ENCODE results near the gene KRTAP20-3.

Gene KRTAP20-3

DNA sequence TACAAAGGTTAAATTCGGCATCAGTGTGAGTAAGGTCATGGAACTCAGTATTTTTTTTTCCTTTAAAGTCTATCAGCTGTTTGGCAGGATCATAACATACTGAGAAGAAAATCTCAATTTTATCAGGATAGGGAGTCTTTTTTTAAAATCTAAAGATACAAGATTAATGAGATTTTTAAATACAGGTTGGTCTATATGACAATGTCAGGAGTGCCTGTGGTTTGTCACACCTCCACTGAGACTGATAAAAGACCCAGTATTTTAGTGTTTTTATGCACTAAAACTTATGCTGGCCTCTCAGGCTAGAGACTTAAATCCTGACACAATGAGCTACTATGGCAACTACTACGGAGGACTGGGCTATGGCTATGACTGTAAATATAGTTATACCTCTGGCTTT lies at the start of gene KRTAP20-3:
Gene KRTAP20-3, plus strand, starts transcription at position 301 of the 400 bp plus-strand sequence.
- ATAC-seq: no peak

DNA sequence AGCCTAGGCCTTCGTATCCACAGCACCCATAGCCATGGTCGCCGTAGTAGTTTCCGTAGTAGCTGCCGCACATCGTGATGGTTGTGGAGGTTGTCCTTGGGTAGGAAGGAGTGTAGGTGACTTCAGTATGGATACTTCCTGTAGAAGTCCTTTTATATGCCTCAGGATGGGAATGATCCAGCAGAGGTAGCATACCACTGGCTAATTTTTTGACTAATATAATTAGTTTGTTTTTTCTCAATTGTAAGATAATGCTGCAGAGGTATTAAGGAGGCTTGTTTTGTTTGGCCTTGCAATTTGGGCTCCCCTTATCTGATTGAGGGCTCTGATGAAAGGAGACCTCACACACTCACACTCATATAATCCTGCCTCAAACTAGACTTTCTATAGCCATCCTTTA lies 43.9 kb upstream of the KRTAP20-3 start, which contains the start of gene KRTAP6-2:
Gene KRTAP6-2, minus strand, starts transcription at position 101 of the 400 bp plus-strand sequence. Its CDS starts 28 bp downstream, at position 73.
- ATAC-seq: no peak
- no peak within 1 kb of the TSS for H3K4me3 Mint-ChIP-seq
- no peaks in the 10 kb centered on the region for H3K36me3 Mint-ChIP-seq (ENCODE audit: low read depth)
- peaks cover 11% of the 10 kb centered on the region for H3K9me3 Mint-ChIP-seq
- H3K4me1 Mint-ChIP-seq: no peaks in the 10 kb centered on the region
- H3K27me3 Mint-ChIP-seq: no peaks in the 10 kb centered on the region
- H3K27ac Mint-ChIP-seq: no peak within 1 kb of the TSS
- no peak for DNase-seq

More for the DNA sequence above, at the start of gene KRTAP20-3:
- Mint-ChIP-seq H3K4me1 (no peaks in the 10 kb centered on the region), H3K9me3 (peaks cover 23% of the 10 kb centered on the region), H3K27ac (no peak within 1 kb of the TSS), H3K4me3 (no peak within 1 kb of the TSS), H3K27me3 (no peaks in the 10 kb centered on the region), H3K36me3 (ENCODE audit: low read depth) (no peaks in the 10 kb centered on the region)
- DNase-seq: no peak

DNA sequence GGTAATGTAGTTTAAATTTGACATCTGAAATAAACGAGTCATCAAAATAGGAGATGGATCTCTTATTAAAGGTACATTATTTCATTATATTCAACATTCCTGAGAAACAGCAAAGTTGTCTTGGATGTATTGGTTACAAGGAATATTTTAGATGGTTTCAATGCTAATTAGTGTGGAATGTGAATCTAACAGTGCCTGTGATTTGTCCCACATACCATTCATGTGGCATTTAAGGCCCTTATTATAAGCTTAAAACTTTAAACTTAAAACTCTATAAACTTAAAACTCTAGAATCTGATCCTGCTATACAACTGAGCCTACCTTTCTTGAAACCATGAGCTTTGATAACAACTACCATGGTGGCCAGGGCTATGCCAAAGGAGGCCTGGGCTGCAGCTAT lies 41.9 kb upstream of the KRTAP20-3 start, which contains the start of gene KRTAP22-1:
Gene KRTAP22-1, plus strand, starts transcription at position 301 of the 400 bp plus-strand sequence.
- ATAC-seq (no peak), DNase-seq (no peak)
- Mint-ChIP-seq H3K4me1 (no peaks in the 10 kb centered on the region), H3K27me3 (no peaks in the 10 kb centered on the region), H3K36me3 (ENCODE audit: low read depth) (no peaks in the 10 kb centered on the region), H3K27ac (no peak within 1 kb of the TSS), H3K9me3 (peaks cover 11% of the 10 kb centered on the region), H3K4me3 (no peak within 1 kb of the TSS)

DNA sequence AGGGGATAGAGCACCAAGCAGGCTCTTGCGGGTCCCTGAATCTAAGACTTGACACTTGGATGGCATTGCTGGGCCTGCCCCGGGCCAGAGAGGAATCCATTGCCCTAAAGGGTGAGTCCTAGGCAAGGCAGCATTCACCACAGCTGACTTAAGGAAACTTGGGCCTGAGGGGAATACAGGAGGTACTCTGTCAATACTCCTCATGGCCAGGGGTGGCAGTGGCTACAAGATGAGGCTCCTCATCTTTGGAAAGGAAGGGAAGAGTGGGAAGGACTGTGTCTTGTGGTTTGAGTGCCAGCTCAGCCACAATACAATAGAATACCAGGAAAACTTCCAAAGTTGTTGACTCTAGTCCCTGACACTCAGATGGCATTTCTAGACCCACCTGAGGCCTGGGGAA lies 36.7 kb upstream of the KRTAP20-3 start:
- H3K27ac Mint-ChIP-seq: no peak overlapping the region
- no peaks in the 10 kb centered on the region for H3K4me1 Mint-ChIP-seq
- no peak overlapping the region for H3K4me3 Mint-ChIP-seq
- ATAC-seq (peak; percentile 20), DNase-seq (no peak)
- peaks cover 20% of the 10 kb centered on the region for H3K9me3 Mint-ChIP-seq
- no peaks in the 10 kb centered on the region for H3K36me3 Mint-ChIP-seq (ENCODE audit: low read depth)
- H3K27me3 Mint-ChIP-seq: no peaks in the 10 kb centered on the region

DNA sequence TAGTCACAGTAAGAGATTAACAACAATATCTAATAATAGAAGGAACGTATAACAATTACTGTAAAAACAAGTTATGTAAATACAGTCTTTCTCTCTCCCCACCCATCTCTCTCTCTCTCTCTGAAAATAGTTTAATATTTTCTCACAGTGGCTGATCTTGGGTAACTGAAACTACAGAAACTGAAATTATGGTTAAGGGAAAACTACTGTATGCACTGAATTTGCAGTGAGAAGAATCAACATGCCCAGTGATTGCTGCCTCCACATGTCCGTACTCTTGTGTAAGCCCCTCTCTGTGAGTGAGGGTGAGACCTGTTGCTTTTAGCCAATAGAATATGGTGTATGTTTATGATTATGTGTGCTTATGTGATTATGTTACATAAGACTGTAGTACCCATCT lies 30.5 kb upstream of the KRTAP20-3 start:
- Mint-ChIP-seq H3K9me3 (peaks cover 12% of the 10 kb centered on the region), H3K27ac (no peak overlapping the region), H3K27me3 (no peaks in the 10 kb centered on the region), H3K4me3 (no peak overlapping the region), H3K4me1 (no peaks in the 10 kb centered on the region), H3K36me3 (ENCODE audit: low read depth) (no peaks in the 10 kb centered on the region)
- ATAC-seq (no peak), DNase-seq (no peak)

DNA sequence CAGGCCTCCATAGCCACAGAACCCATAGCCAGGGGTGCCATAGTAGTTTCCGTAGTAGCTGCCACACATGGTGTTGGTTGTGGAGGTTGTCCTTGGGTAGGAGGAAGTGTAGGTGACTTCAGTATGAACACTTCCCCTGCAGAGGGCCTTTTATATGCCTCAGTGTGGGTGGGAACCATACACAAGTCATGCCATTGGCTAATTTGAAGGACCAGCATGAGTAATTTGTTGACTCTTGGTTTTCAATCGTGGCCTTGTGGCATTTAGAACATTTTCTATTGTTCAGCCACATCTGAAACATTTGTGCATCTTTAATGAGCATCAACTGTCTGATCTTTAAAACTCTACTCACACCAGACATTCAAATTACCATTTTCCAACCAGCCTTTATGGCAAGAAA lies 28.8 kb upstream of the KRTAP20-3 start, which contains the start of gene KRTAP6-1:
Gene KRTAP6-1, minus strand, starts transcription at position 95 of the 400 bp plus-strand sequence. Its CDS starts 26 bp downstream, at position 69.
- peaks cover 8% of the 10 kb centered on the region for H3K9me3 Mint-ChIP-seq
- DNase-seq (no peak), ATAC-seq (no peak)
- H3K36me3 Mint-ChIP-seq (ENCODE audit: low read depth): no peaks in the 10 kb centered on the region
- H3K4me1 Mint-ChIP-seq: no peaks in the 10 kb centered on the region
- no peak within 1 kb of the TSS for H3K27ac Mint-ChIP-seq
- H3K27me3 Mint-ChIP-seq: no peaks in the 10 kb centered on the region
- H3K4me3 Mint-ChIP-seq: no peak within 1 kb of the TSS

DNA sequence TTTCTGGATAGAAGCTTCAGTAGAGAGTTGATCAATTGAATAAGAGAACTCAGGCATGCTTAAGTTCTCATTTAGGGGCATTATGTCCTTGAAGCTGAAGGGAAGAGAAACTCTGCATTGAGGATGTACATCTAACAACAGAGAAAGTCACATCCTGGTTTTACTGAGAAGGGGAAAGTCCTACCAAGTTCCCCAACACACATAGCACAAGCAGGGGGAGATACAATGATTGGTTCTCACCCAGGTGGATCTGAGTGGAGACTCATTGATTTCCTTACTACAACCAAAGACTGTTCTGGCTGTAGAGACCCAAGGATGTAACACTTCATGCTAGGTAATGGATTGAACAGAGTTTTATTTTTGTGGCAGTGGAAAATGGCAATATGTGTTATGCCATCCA lies 27.5 kb upstream of the KRTAP20-3 start:
- Mint-ChIP-seq H3K27me3 (no peaks in the 10 kb centered on the region), H3K36me3 (ENCODE audit: low read depth) (no peaks in the 10 kb centered on the region), H3K9me3 (peaks cover 3% of the 10 kb centered on the region), H3K4me3 (no peak overlapping the region), H3K4me1 (no peaks in the 10 kb centered on the region), H3K27ac (no peak overlapping the region)
- DNase-seq (no peak), ATAC-seq (no peak)

DNA sequence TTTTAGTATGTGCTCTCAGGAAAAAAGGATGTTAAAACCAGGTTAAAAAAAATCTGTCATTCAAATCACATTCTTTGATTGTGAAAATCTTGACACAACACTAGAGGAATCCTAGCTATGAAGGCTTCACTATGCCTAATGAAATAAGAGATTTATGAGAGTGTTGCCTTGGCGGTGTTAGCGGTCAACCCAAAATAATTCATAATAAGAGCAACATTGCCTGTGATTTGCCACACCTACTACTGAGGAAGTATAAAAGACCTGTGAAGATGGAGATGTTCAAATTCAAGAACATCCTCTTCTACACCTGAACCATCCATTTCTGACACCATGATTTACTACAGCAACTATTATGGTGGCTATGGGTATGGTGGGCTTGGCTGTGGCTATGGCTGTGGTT lies 26.5 kb upstream of the KRTAP20-3 start, which contains the start of gene KRTAP20-1:
Gene KRTAP20-1, plus strand, starts transcription at position 301 of the 400 bp plus-strand sequence. Its CDS starts 30 bp downstream, at position 331.
- H3K9me3 Mint-ChIP-seq: peaks cover 3% of the 10 kb centered on the region
- DNase-seq: no peak
- H3K36me3 Mint-ChIP-seq (ENCODE audit: low read depth): no peaks in the 10 kb centered on the region
- ATAC-seq: no peak
- no peak within 1 kb of the TSS for H3K4me3 Mint-ChIP-seq
- no peaks in the 10 kb centered on the region for H3K4me1 Mint-ChIP-seq
- no peaks in the 10 kb centered on the region for H3K27me3 Mint-ChIP-seq
- H3K27ac Mint-ChIP-seq: no peak within 1 kb of the TSS

DNA sequence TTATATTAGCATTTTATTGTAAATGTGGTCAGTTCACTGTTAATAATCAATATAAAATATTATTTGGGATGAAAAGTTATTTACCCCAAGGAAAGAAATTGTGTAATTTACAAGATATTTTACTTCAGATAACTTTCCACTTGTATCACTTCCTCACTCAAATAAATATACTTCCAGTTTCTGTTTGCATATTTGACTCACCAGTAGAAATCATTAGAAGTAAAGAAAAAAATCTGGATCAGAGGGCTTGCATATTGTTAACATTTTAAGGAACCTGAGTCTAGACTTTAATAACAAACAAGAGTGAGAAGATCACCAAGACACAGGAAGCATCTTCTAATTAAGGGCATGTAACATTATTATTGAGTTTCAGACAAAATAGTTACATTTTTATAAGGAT lies 22.6 kb upstream of the KRTAP20-3 start:
- DNase-seq: no peak
- no peak for ATAC-seq
- Mint-ChIP-seq H3K36me3 (ENCODE audit: low read depth) (no peaks in the 10 kb centered on the region), H3K27me3 (no peaks in the 10 kb centered on the region), H3K4me1 (no peaks in the 10 kb centered on the region), H3K9me3 (no peaks in the 10 kb centered on the region), H3K27ac (no peak overlapping the region), H3K4me3 (no peak overlapping the region)

DNA sequence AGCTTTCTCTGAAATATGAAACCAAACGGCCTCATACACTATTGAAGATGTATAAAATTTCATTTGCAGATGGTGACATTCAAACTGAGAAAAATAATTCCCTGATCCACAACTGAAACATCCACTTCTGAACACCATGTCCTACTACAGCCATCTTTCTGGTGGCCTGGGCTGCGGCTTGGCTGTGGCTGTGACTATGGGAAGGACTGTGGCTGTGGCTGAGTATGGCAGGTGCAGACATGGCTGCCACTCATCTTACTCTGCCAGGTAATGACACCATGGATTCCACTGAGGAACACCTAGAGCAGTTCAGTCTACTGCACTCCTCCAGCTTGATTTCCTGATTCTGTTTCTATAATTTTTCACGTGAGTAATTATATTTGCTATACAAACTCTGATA lies 22.1 kb upstream of the KRTAP20-3 start, which contains the start of gene KRTAP20-4:
Gene KRTAP20-4, plus strand, starts transcription at position 106 of the 400 bp plus-strand sequence.
- Mint-ChIP-seq H3K4me1 (no peaks in the 10 kb centered on the region), H3K27me3 (no peaks in the 10 kb centered on the region), H3K9me3 (no peaks in the 10 kb centered on the region), H3K36me3 (ENCODE audit: low read depth) (no peaks in the 10 kb centered on the region), H3K4me3 (no peak within 1 kb of the TSS), H3K27ac (no peak within 1 kb of the TSS)
- DNase-seq (no peak), ATAC-seq (no peak)

DNA sequence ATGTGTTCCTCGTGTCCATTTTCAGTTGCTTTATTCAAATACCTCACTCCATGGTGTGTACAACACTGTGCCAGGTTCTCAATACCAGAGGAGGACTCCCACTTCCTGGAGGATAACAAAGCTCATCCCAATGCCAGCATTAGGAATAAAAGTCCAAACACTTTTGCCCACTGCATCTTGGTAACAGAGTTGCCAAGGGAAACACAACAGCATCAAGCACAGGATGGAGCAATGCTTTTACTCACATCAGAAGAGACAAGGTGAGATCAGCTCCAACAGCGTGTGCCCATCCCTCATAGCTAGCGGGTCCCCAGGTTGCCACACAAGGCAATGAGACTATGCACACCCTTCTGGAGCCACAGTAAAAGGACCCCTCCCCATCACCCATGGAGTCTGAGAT lies 19.3 kb upstream of the KRTAP20-3 start:
- H3K4me3 Mint-ChIP-seq: no peak overlapping the region
- no peak for DNase-seq
- no peak overlapping the region for H3K27ac Mint-ChIP-seq
- no peaks in the 10 kb centered on the region for H3K9me3 Mint-ChIP-seq
- no peaks in the 10 kb centered on the region for H3K36me3 Mint-ChIP-seq (ENCODE audit: low read depth)
- no peaks in the 10 kb centered on the region for H3K4me1 Mint-ChIP-seq
- H3K27me3 Mint-ChIP-seq: no peaks in the 10 kb centered on the region
- no peak for ATAC-seq

DNA sequence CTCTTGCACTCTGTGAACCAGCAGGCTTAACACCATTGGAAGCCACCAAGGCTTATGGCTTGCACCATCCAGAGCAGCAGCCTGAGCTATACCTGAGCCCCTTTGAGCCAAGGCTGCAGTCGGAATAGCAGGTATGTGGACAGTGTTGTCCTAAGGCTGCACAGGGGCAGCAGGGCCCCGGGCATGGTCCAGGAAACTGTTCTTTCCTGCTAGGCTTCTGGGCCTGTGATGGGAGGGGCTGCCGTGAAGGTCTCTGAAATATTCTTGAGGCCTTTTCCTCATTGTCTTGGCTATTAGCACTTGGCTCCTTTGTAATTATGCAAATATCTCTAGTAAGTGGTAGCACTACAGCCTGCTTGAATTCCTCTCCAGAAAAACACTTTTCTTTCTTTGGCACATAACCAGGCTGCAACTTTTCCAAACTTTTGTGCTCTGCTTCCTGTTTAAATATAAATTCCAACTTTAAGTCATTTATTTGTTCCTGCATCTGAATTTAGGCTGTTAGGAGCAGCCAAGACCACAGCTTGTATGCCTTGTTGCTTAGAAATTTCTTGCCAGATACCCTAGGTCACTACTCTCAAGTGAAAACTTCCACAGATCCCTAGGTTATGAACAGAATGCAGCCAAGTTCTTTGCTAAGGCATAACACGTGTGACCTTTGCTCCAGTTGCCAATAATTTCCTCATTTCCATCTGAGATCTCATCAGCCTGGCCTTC lies 17.1 kb upstream of the KRTAP20-3 start:
- Mint-ChIP-seq H3K4me3 (no peak overlapping the region), H3K27me3 (no peaks in the 10 kb centered on the region), H3K9me3 (no peaks in the 10 kb centered on the region), H3K4me1 (no peaks in the 10 kb centered on the region), H3K27ac (no peak overlapping the region), H3K36me3 (ENCODE audit: low read depth) (no peaks in the 10 kb centered on the region)
- no peak for DNase-seq
- no peak for ATAC-seq

DNA sequence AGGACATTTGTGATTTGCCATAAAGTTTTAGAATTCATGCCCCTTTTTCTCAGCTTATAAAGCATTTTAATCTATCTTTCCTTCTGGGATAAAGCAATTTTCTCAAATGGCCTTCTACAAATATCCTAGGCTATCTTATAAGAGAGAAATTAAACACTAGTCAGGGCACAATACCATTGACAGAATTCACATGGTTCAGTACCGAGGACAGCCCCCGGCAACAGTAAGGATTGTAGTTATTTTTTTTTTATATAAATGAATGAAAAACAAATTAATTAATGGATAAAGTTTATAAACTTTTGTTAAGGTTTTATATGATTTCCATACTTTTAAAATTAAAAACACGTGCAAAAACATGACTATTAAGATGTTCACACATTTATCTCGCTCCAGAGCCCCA lies 14.6 kb upstream of the KRTAP20-3 start:
- ATAC-seq: no peak
- Mint-ChIP-seq H3K4me1 (no peaks in the 10 kb centered on the region), H3K9me3 (no peaks in the 10 kb centered on the region), H3K4me3 (no peak overlapping the region), H3K27me3 (no peaks in the 10 kb centered on the region), H3K36me3 (ENCODE audit: low read depth) (no peaks in the 10 kb centered on the region), H3K27ac (no peak overlapping the region)
- DNase-seq: no peak

DNA sequence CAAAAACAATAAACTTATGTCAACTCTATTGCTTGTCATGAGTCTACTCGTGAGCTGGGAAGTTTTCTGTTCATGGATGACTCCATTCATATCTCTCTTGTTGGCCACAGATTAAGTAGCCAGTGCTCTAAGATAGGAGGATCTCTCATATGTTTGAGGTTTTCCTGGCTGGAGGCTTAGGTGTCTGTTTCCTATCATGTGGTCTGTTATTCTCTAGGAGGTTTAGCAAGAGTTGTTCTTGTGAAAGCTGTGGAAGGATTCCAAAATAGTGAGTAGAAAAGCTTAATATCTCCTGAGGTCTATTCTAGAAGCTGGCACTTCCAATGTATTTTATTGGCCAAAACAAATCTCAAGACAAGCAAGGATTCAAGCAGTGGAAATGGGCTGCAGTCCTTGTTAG lies 13.5 kb upstream of the KRTAP20-3 start:
- Mint-ChIP-seq H3K27me3 (no peaks in the 10 kb centered on the region), H3K4me1 (no peaks in the 10 kb centered on the region), H3K9me3 (no peaks in the 10 kb centered on the region), H3K27ac (no peak overlapping the region), H3K36me3 (ENCODE audit: low read depth) (no peaks in the 10 kb centered on the region), H3K4me3 (no peak overlapping the region)
- no peak for DNase-seq
- no peak for ATAC-seq

DNA sequence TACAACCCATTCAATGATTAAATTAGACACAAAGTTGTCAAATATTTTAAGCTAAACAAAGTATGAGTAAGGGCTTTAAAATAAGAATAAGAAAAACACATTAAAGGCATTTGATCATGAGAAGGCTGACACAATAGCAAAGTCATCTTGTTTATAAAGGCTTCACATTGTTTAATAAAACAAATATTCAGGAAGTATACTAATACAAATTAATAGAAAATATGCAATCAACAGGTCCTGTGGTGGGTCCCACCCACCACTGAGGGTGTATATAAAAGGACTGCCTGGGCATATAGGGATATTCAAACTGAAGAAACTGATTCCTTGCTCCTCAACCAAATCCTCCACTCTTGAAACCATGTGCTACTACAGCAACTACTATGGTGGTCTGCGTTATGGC lies 7.8 kb upstream of the KRTAP20-3 start, which contains the start of gene KRTAP20-2:
Gene KRTAP20-2, plus strand, starts transcription at position 301 of the 400 bp plus-strand sequence. Its CDS starts 58 bp downstream, at position 359.
- Mint-ChIP-seq H3K9me3 (peaks cover 10% of the 10 kb centered on the region), H3K27me3 (no peaks in the 10 kb centered on the region), H3K27ac (no peak within 1 kb of the TSS), H3K4me1 (no peaks in the 10 kb centered on the region), H3K4me3 (no peak within 1 kb of the TSS), H3K36me3 (ENCODE audit: low read depth) (no peaks in the 10 kb centered on the region)
- ATAC-seq (no peak), DNase-seq (no peak)
